ENCODE measurements around the gene STX4. TPM values are rescaled to one million over a fixed set of nuclear protein-coding genes. Genes with fewer than 3 reads are reported as not detected.
"Not testable (repeated sequence)": the region's sequence is repeated elsewhere in the genome, so short reads cannot be mapped to it uniquely, and the experiment has no call there.

The STX4 gene
- total RNA-seq, 3 donors from 2014 or later: 44.3 to 59.0 (median 52.2) TPM

DNA sequence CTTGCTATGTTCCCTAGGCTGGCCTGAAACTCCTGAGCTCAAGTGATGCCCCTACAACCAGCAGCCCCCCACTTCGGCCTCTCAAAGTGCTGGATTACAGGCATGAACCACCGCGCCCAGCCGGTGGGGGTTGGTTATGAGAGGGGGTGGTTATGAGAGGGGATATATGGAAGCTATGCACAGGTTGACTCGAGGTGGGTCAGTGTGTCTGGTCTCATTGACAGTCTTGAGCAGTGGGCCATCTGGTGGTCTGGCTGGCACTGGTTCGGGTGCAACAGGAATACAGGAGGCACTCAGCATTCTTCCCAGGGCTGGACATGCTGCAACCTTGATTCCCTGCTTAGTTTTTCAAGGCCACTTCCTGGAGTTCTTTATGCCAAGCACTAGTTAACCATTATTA, 17.3 kb upstream of the STX4 start:
- TF ChIP-seq POLR2A (IDR thresholded peaks at IDR 0.05): no peak
- TF ChIP-seq POLR2AphosphoS5 (IDR thresholded peaks at IDR 0.05): no peak
- no peak for TF ChIP-seq CTCF (IDR thresholded peaks at IDR 0.05)
- H3K36me3 ChIP-seq: no peaks in the 10 kb centered on the region
- intact Hi-C loops (cut with DNase I; ENCODE audit: low total_unique reads): no loop called here
- no peak overlapping the region for H3K27ac ChIP-seq
- no peaks in the 10 kb centered on the region for H3K9me3 ChIP-seq
- H3K4me1 ChIP-seq: no peaks in the 10 kb centered on the region
- no peak for DNase-seq (ENCODE audit: low spot score in 2 of 2)
- H3K4me3 ChIP-seq: no peak overlapping the region
- H3K27me3 ChIP-seq: peaks cover 0 to 4% of the 10 kb centered on the region in 2 donors

DNA sequence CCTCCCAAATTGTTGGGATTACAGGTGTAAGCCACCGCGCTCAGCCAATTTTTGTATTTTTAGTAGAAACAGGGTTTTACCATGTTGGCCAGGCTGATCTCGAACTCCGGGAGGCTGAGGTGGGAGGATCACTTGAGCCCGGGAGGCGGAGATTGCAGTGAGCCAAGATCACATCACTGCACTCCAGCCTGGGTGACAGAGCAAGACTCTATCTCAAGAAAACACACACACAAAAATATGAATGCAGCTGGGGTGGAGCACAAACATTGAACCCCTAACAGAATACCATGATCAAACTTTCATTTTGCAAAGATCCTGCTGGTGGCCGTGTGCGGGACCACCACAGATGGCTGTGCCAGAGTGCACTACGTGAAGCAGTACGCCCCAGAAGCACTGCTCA, 15.6 kb upstream of the STX4 start:
- intact Hi-C loops (cut with DNase I; ENCODE audit: low total_unique reads); H3K9me3 ChIP-seq; H3K4me1 ChIP-seq; H3K36me3 ChIP-seq; H3K27ac ChIP-seq; H3K27me3 ChIP-seq; H3K4me3 ChIP-seq; DNase-seq (ENCODE audit: low spot score in 2 of 2): not testable (repeated sequence)

- Histone ChIP-seq H3K4me3 (no peak overlapping the region), H3K36me3 (no peaks in the 10 kb centered on the region), H3K27ac (no peak overlapping the region), H3K9me3 (no peaks in the 10 kb centered on the region), H3K4me1 (no peaks in the 10 kb centered on the region), H3K27me3 (no peaks in the 10 kb centered on the region)
- DNase-seq (ENCODE audit: low spot score in 2 of 2): no peak
- intact Hi-C loops (cut with DNase I; ENCODE audit: low total_unique reads): no loop called here
- TF ChIP-seq CTCF (IDR thresholded peaks at IDR 0.05) (no peak), POLR2AphosphoS5 (IDR thresholded peaks at IDR 0.05) (no peak), POLR2A (IDR thresholded peaks at IDR 0.05) (no peak)
Measured at GRCh38 chr16:31020536-31020935, 12.8 kb upstream of the STX4 start.

DNA sequence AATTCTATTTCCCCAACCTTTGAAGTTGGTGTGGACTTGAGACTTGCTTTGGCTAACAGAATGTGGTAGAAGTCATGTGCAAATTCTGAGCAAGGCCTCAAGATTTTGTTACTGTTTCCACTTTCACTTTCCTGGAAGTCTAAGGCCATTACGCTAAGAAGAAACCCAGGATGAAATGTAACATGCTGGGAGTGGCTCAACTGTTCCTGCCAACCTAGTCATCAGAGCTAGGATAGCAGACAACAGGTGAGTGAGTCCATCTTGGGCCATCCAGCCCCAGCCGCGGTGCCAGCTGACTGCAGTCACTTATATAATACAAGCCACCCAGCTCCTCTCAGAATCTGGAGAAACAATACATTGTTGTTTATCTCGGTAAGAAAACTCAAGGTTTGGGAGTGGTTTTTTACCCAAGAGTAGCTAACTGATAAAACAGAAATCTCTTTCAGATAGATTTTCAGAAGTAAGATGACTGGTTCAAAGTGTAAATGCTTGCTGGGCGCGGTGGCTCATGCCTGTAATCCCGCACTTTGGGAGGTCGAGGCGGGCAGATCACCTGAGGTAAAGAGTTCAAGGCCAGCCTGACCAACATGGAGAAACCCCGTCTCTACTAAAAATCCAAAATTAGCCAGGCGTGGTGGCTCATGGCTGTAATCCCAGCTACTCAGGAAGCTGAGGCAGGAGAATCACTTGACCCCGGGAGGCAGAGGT, 10.7 kb upstream of the STX4 start:
- TF ChIP-seq CTCF (IDR thresholded peaks at IDR 0.05) (no peak), POLR2A (IDR thresholded peaks at IDR 0.05) (no peak), POLR2AphosphoS5 (IDR thresholded peaks at IDR 0.05) (no peak)
- H3K4me1 ChIP-seq: no peaks in the 10 kb centered on the region
- H3K36me3 ChIP-seq: no peaks in the 10 kb centered on the region
- no peak overlapping the region for H3K4me3 ChIP-seq
- H3K9me3 ChIP-seq: no peaks in the 10 kb centered on the region
- H3K27ac ChIP-seq: no peak overlapping the region
- intact Hi-C loops (cut with DNase I; ENCODE audit: low total_unique reads): no loop called here
- DNase-seq (ENCODE audit: low spot score in 2 of 2): no peak
- no peaks in the 10 kb centered on the region for H3K27me3 ChIP-seq

- no peak for DNase-seq (ENCODE audit: low spot score in 2 of 2)
- TF ChIP-seq CTCF (IDR thresholded peaks at IDR 0.05) (no peak), POLR2A (IDR thresholded peaks at IDR 0.05) (no peak), POLR2AphosphoS5 (IDR thresholded peaks at IDR 0.05) (no peak)
- no peaks in the 10 kb centered on the region for H3K4me1 ChIP-seq
- H3K4me3 ChIP-seq: no peak overlapping the region
- no peaks in the 10 kb centered on the region for H3K9me3 ChIP-seq
- H3K27ac ChIP-seq: no peak overlapping the region
- intact Hi-C loops (cut with DNase I; ENCODE audit: low total_unique reads): no loop called here
- H3K36me3 ChIP-seq: no peaks in the 10 kb centered on the region
- H3K27me3 ChIP-seq: no peaks in the 10 kb centered on the region
Measured at GRCh38 chr16:31023252-31023602, 10.1 kb upstream of the STX4 start.

All from breast epithelium (tissue), 4 donors.